SK-N-SH (cell line): ENCODE results near the gene MPEG1. TPM values are rescaled to one million over a fixed set of nuclear protein-coding genes. Genes with fewer than 3 reads are reported as not detected.

Experiments used
- CTCF ChIA-PET: fragments of 300-600, 350-600 bp; formaldehyde crosslinking; extraction: SDS; loops from one replicate; lab custom pipeline; 2021; lab: Yijun Ruan, JAX
- POLR2A ChIA-PET: fragments of 350-600 bp; sonication (Branson Sonifier 250); formaldehyde crosslinking; extraction: SDS; loops from one replicate; lab custom pipeline; 2020; ENCODE audit warnings: antibody characterized with exemption, inconsistent platforms; lab: Yijun Ruan, JAX
- DNase-seq: peaks from one replicate; pipeline ENCODE4 v3.0.0; 2012
- H2AFZ ChIP-seq: fragments of 200-600 bp; sonication (generic); 2 replicates; pipeline ENCODE4 v1.8.1; 2016; ENCODE audit warnings: antibody characterized with exemption, mild to moderate bottlenecking, low read depth
- H3F3A ChIP-seq: fragments of 200-600 bp; sonication (generic); replicated peaks from 2 replicates; pipeline ENCODE3; 2016; ENCODE audit warnings: antibody characterized with exemption, mild to moderate bottlenecking; ENCODE audit not compliant: insufficient read depth
- H3K27ac ChIP-seq, 2 experiments: fragments of 200-500 bp in 1 of 2; fragments of 200-600 bp in 1 of 2; sonication (Bioruptor generic) in 1 of 2; sonication (generic), shearing (Covaris generic) in 1 of 2; 2 replicates each; pipeline versions ENCODE4 v1.5.1 to v1.6.1; 2014 to 2016; ENCODE audit warnings: low read depth in 2 of 2, inconsistent platforms in 1 of 2, low read length in 1 of 2, mild to moderate bottlenecking in 1 of 2, mixed read lengths in 1 of 2
- H3K27me3 ChIP-seq: fragments of 200-600 bp; sonication (generic), shearing (Covaris generic); 2 replicates; pipeline ENCODE4 v1.6.1; 2016; ENCODE audit warnings: mixed run types; ENCODE audit not compliant: insufficient read depth
- H3K36me3 ChIP-seq, 2 experiments: fragments of 200-500 bp in 1 of 2; fragments of 200-600 bp in 1 of 2; sonication (Bioruptor generic) in 1 of 2; sonication (generic) in 1 of 2; replicated peaks in 1 of 2; 2 replicates each; pipeline versions ENCODE3 to v1.5.1; 2014 to 2016; ENCODE audit warnings: low read length in 1 of 2, mild to moderate bottlenecking in 1 of 2; ENCODE audit not compliant: insufficient read depth in 2 of 2, control insufficient read depth in 1 of 2
- H3K4me1 ChIP-seq, 2 experiments: fragments of 200-500 bp in 1 of 2; fragments of 200-600 bp in 1 of 2; sonication (Bioruptor generic) in 1 of 2; sonication (generic), shearing (Covaris generic) in 1 of 2; 2 replicates each; pipeline versions ENCODE4 v1.5.1 to v1.6.1; 2014 to 2016; ENCODE audit warnings: low read depth in 1 of 2, low read length in 1 of 2, mixed run types in 1 of 2; ENCODE audit not compliant: insufficient read depth in 2 of 2, control insufficient read depth in 1 of 2
- H3K4me2 ChIP-seq: fragments of 200-600 bp; sonication (generic), shearing (Covaris generic); 2 replicates; pipeline ENCODE4 v1.6.1; 2017; ENCODE audit warnings: mixed run types
- H3K4me3 ChIP-seq, 2 experiments: fragments of 200-500 bp in 1 of 2; fragments of 200-600 bp in 1 of 2; sonication (Bioruptor generic) in 1 of 2; sonication (generic), shearing (Covaris generic) in 1 of 2; 2 replicates each; pipeline versions ENCODE4 v1.5.1 to v1.8.1; 2014 to 2016; ENCODE audit warnings: low read depth in 2 of 2, inconsistent platforms in 1 of 2, low read length in 1 of 2, mild to moderate bottlenecking in 1 of 2, mixed read lengths in 1 of 2, moderate library complexity in 1 of 2
- H3K79me2 ChIP-seq: fragments of 200-600 bp; sonication (generic); 2 replicates; pipeline ENCODE4 v1.8.1; 2017; ENCODE audit warnings: mild to moderate bottlenecking; ENCODE audit not compliant: insufficient read depth
- H3K9ac ChIP-seq: fragments of 200-600 bp; sonication (generic); 2 replicates; pipeline ENCODE4 v1.6.1; 2017; ENCODE audit warnings: mixed run types
- H3K9me2 ChIP-seq: fragments of 200-600 bp; sonication (generic); 2 replicates; pipeline ENCODE4 v1.6.1; 2017; ENCODE audit warnings: mixed run types
- H3K9me3 ChIP-seq: fragments of 200-600 bp; sonication (generic); 2 replicates; pipeline ENCODE4 v1.6.1; 2017; ENCODE audit warnings: mixed run types, mild to moderate bottlenecking, moderate library complexity
- H4K20me1 ChIP-seq: fragments of 200-600 bp; sonication (generic); 2 replicates; pipeline ENCODE4 v1.6.1; 2017; ENCODE audit warnings: mild to moderate bottlenecking, mixed run types; ENCODE audit not compliant: insufficient read depth
- EP300 ChIP-seq, 2 experiments: IDR thresholded peaks; 2 replicates each; pipeline versions ENCODE4 v1.4.0 to v1.6.1; 2012; ENCODE audit warnings: borderline replicate concordance in 1 of 2, low read depth in 1 of 2, low read length in 1 of 2
- EZH2phosphoT487 ChIP-seq: fragments of 200-600 bp; sonication (generic); IDR thresholded peaks from 2 replicates; pipeline ENCODE4 v1.6.1; 2017; ENCODE audit warnings: low read depth, mixed run types, mild to moderate bottlenecking, antibody characterized with exemption, moderate library complexity, borderline replicate concordance
- FOSL2 ChIP-seq: IDR thresholded peaks from 2 replicates; pipeline ENCODE4 v1.4.0; 2012; ENCODE audit warnings: low read depth, mild to moderate bottlenecking, moderate library complexity, borderline replicate concordance
- FOXM1 ChIP-seq: IDR thresholded peaks from 2 replicates; pipeline ENCODE4 v1.4.0; 2012; ENCODE audit warnings: low read depth, mild to moderate bottlenecking
- GABPA ChIP-seq: IDR thresholded peaks from 2 replicates; pipeline ENCODE4 v1.4.0; 2012; ENCODE audit warnings: low read depth, mild to moderate bottlenecking
- IRF3 ChIP-seq: fragments of 150-350 bp; IDR thresholded peaks from 2 replicates; pipeline ENCODE4 v1.6.1; 2016; ENCODE audit warnings: mild to moderate bottlenecking, low read depth, low read length
- MXI1 ChIP-seq: IDR thresholded peaks from 2 replicates; pipeline ENCODE4 v1.6.1; 2012; ENCODE audit warnings: mild to moderate bottlenecking, low read depth, low read length, improper control_type of control experiment
- NRF1 ChIP-seq: IDR thresholded peaks from 2 replicates; pipeline ENCODE4 v1.6.1; 2012; ENCODE audit warnings: low read depth, mild to moderate bottlenecking, low read length
- SIN3A ChIP-seq: IDR thresholded peaks from 2 replicates; pipeline ENCODE4 v1.6.1; 2012; ENCODE audit warnings: low read depth, mild to moderate bottlenecking, low read length, moderate library complexity, borderline replicate concordance
- ZBTB33 ChIP-seq: IDR thresholded peaks from 2 replicates; pipeline ENCODE4 v1.4.0; 2012; ENCODE audit warnings: low read depth, borderline replicate concordance
- WGBS: methylation state at CpG from one replicate; pipeline ENCODE4 v1.1.6; 2017; ENCODE audit warnings: low lambda C conversion rate; 5-methylcytosine and 5-hydroxymethylcytosine counted together
- polyA plus RNA-seq, 3 experiments: library from polyadenylated mRNA; depleted of rRNA; stranded (reverse); fragments of >200 nt; gene quantifications; 2 replicates each; pipeline ENCODE4 v1.2.3, GENCODE V29; 2012
- TF ChIP-seq, protein P1 (sequence below): IDR thresholded peaks from 2 replicates; pipeline ENCODE4; 2012
- TF ChIP-seq, protein P2 (sequence below): fragments of 150-350 bp; IDR thresholded peaks from 2 replicates; pipeline ENCODE4 v1.6.1; 2017; ENCODE audit warnings: antibody characterized with exemption, low read length, low read depth, borderline replicate concordance

The MPEG1 gene
- polyA plus RNA-seq, 1 of the 3 experiments (the other 2 are of a cell fraction), result not detected

- TF ChIP-seq, protein P1, sequence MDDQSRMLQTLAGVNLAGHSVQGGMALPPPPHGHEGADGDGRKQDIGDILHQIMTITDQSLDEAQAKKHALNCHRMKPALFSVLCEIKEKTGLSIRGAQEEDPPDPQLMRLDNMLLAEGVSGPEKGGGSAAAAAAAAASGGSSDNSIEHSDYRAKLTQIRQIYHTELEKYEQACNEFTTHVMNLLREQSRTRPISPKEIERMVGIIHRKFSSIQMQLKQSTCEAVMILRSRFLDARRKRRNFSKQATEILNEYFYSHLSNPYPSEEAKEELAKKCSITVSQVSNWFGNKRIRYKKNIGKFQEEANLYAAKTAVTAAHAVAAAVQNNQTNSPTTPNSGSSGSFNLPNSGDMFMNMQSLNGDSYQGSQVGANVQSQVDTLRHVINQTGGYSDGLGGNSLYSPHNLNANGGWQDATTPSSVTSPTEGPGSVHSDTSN, result no peak
- TF ChIP-seq EZH2phosphoT487 (no peak), NRF1 (no peak), EP300 (IDR thresholded peaks at IDR 0.05; ENCODE audit: borderline replicate concordance in 1 of 2, low read depth in 1 of 2, low read length in 1 of 2) (no peak), GABPA (no peak), FOXM1 (no peak), MXI1 (no peak)
- TF ChIP-seq, protein P2, sequence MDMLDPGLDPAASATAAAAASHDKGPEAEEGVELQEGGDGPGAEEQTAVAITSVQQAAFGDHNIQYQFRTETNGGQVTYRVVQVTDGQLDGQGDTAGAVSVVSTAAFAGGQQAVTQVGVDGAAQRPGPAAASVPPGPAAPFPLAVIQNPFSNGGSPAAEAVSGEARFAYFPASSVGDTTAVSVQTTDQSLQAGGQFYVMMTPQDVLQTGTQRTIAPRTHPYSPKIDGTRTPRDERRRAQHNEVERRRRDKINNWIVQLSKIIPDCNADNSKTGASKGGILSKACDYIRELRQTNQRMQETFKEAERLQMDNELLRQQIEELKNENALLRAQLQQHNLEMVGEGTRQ, result no peak
- TF ChIP-seq, all 33 proteins: peak for 0
These were observed 31.8 kb downstream of the MPEG1 start (continued) for GRCh38 chr11:59180907-59181306.

DNA sequence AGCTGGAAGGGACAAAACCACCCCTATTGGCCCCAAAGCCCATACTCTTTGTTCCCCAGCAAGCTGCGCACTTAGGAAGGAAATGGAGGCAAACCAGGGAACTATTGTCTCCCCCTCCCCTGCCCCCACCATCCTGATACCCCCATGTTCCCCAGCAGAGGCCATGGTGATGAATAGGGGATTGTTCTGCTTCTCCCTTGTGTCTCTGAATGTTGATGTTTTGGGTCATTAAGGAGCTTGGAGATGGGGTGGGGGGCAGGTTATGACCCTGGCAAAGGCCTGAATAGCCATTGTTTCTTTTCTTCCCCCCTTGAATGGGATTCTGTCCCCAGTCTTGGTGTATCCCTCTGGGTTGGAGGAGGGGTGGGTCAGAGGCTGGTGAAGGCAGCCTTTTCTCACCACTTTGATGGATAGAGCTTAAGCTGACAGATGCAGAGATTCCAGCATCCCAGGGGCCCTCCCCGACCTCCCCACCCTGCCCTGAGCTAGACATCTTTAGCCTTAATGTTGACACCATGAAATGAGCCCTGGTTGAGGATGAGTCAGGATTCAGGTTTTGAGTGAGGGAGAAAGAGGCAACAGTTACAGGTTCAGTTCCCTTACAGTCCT lies 32.5 kb downstream of the MPEG1 start:
- Histone ChIP-seq H3K4me1 (no peaks in the 10 kb centered on the region), H3K4me3 (no peak overlapping the region), H3K9me3 (no peaks in the 10 kb centered on the region), H3K79me2 (no peaks in the 10 kb centered on the region), H3F3A (no peaks in the 10 kb centered on the region), H3K27ac (no peak overlapping the region), H4K20me1 (no peaks in the 10 kb centered on the region), H3K36me3 (no peaks in the 10 kb centered on the region), H3K9me2 (no peaks in the 10 kb centered on the region), H3K4me2 (no peak overlapping the region), H3K9ac (no peak overlapping the region)
- CTCF ChIA-PET, result interaction anchor here (2.0 to 2.5 kb wide), 3 partner anchors 8 to 26 kb away, joined by 7 to 13 read pairs (median 8); partner anchors contain the start of gene DTX4
- WGBS, result 8% methylated on average over 2 of the region's 2 CpGs
- POLR2A ChIA-PET, result no interaction called here
- DNase-seq, result no peak
- TF ChIP-seq IRF3 (no peak), FOSL2 (no peak), EZH2phosphoT487 (no peak), ZBTB33 (no peak), SIN3A (no peak)
- TF ChIP-seq, protein P1, result no peak
- TF ChIP-seq, all 33 proteins: peak for 0
- H2AFZ ChIP-seq, result no peak overlapping the region
- peaks cover 1% of the 10 kb centered on the region; the same call in 1 of the 2 replicates for H3K27me3 ChIP-seq
